ENCODE data around the gene GADD45A. TPM values are rescaled to one million over a fixed set of nuclear protein-coding genes. Genes with fewer than 3 reads are reported as not detected.

GADD45A gene
- total RNA-seq, 1 donor from 2014 or later = 107 TPM

GRCh38 chr1:67673468-67674201 is 11.4 kb upstream of the GADD45A start:
- no peaks in the 10 kb centered on the region for H3K36me3 ChIP-seq (ENCODE audit: control insufficient read depth, insufficient read depth, low read length)
- no peak for TF ChIP-seq CTCF (IDR thresholded peaks at IDR 0.05; ENCODE audit: insufficient read depth, low read length, severe bottlenecking)
- FAIRE-seq = no peak
- H3K27me3 ChIP-seq (ENCODE audit: control insufficient read depth, insufficient read depth, low read length) = no peaks in the 10 kb centered on the region
- no peak overlapping the region for H3K4me3 ChIP-seq (ENCODE audit: low read depth, low read length)
- DNase-seq (ENCODE audit: low read depth) = no peak

- FAIRE-seq = no peak
Measured at GRCh38 chr1:67674260-67675011, 10.6 kb upstream of the GADD45A start.

GRCh38 chr1:67675800-67676199 is 9.2 kb upstream of the GADD45A start:
- no peak for DNase-seq (ENCODE audit: low read depth)
- TF ChIP-seq CTCF (IDR thresholded peaks at IDR 0.05; ENCODE audit: insufficient read depth, low read length, severe bottlenecking) = no peak
- H3K36me3 ChIP-seq (ENCODE audit: control insufficient read depth, insufficient read depth, low read length) = no peaks in the 10 kb centered on the region
- FAIRE-seq = no peak
- H3K27me3 ChIP-seq (ENCODE audit: control insufficient read depth, insufficient read depth, low read length) = no peaks in the 10 kb centered on the region
- H3K4me3 ChIP-seq (ENCODE audit: low read depth, low read length) = no peak overlapping the region

More at GRCh38 chr1:67674260-67675011, 10.6 kb upstream of the GADD45A start:
- DNase-seq (ENCODE audit: low read depth) = no peak
- no peaks in the 10 kb centered on the region for H3K36me3 ChIP-seq (ENCODE audit: control insufficient read depth, insufficient read depth, low read length)
- H3K4me3 ChIP-seq (ENCODE audit: low read depth, low read length) = no peak overlapping the region
- no peak for TF ChIP-seq CTCF (IDR thresholded peaks at IDR 0.05; ENCODE audit: insufficient read depth, low read length, severe bottlenecking)
- H3K27me3 ChIP-seq (ENCODE audit: control insufficient read depth, insufficient read depth, low read length) = no peaks in the 10 kb centered on the region

GRCh38 chr1:67676287-67676686 is 8.7 kb upstream of the GADD45A start:
- no peak overlapping the region for H3K4me3 ChIP-seq (ENCODE audit: low read depth, low read length)
- no peaks in the 10 kb centered on the region for H3K36me3 ChIP-seq (ENCODE audit: control insufficient read depth, insufficient read depth, low read length)
- no peak for TF ChIP-seq CTCF (IDR thresholded peaks at IDR 0.05; ENCODE audit: insufficient read depth, low read length, severe bottlenecking)
- DNase-seq (ENCODE audit: low read depth) = no peak
- FAIRE-seq = no peak
- no peaks in the 10 kb centered on the region for H3K27me3 ChIP-seq (ENCODE audit: control insufficient read depth, insufficient read depth, low read length)

- FAIRE-seq (no peak), DNase-seq (ENCODE audit: low read depth) (no peak)
- H3K36me3 ChIP-seq (ENCODE audit: control insufficient read depth, insufficient read depth, low read length) = no peaks in the 10 kb centered on the region
- TF ChIP-seq CTCF (IDR thresholded peaks at IDR 0.05; ENCODE audit: insufficient read depth, low read length, severe bottlenecking) = no peak
- H3K27me3 ChIP-seq (ENCODE audit: control insufficient read depth, insufficient read depth, low read length) = no peaks in the 10 kb centered on the region
- H3K4me3 ChIP-seq (ENCODE audit: low read depth, low read length) = no peak overlapping the region
Measured at GRCh38 chr1:67676946-67677345, 8.1 kb upstream of the GADD45A start.
